Keratinocyte (primary cell): ENCODE measurements around the gene S100Z.

ENCODE experiments used
- EZH2 ChIP-seq: IDR thresholded peaks from one replicate; pipeline ENCODE4 v1.6.1; 2012; ENCODE audit warnings: inconsistent platforms, mild to moderate bottlenecking, low read length, moderate library complexity
- TF ChIP-seq, protein P1 (sequence below), 3 experiments: IDR thresholded peaks in 1 of 3; conservative IDR thresholded peaks in 1 of 3; optimal IDR thresholded peaks in 1 of 3; 2 replicates in 2 of 3; 3 replicates in 1 of 3; pipeline versions ENCODE3 to v1.5.1; 2011; ENCODE audit warnings: low read length in 3 of 3, mild to moderate bottlenecking in 3 of 3, moderate library complexity in 2 of 3, control low read depth in 1 of 3, inconsistent platforms in 1 of 3; ENCODE audit not compliant: insufficient read depth in 2 of 3; ENCODE audit errors: extremely low read depth in 1 of 3

DNA sequence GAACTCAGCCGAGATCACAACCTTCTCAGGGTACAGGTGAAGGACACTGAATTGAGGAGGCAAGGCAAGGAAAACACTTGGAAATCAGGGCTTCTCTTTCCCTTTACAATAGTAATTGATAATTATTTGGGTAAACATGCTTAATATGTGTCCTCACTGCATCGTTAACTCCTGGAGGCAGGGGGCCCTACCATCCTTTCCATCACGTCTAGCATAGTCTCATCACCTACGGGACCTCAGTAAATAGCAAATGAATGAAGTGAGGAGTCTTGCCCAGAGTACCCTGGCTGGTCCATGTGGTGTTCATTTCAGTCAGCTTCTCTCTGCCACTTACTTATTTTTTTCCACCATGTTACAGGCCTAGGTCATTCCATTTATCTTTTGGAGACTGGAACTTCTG, 28.7 kb upstream of the S100Z start:
- TF ChIP-seq, protein P1, sequence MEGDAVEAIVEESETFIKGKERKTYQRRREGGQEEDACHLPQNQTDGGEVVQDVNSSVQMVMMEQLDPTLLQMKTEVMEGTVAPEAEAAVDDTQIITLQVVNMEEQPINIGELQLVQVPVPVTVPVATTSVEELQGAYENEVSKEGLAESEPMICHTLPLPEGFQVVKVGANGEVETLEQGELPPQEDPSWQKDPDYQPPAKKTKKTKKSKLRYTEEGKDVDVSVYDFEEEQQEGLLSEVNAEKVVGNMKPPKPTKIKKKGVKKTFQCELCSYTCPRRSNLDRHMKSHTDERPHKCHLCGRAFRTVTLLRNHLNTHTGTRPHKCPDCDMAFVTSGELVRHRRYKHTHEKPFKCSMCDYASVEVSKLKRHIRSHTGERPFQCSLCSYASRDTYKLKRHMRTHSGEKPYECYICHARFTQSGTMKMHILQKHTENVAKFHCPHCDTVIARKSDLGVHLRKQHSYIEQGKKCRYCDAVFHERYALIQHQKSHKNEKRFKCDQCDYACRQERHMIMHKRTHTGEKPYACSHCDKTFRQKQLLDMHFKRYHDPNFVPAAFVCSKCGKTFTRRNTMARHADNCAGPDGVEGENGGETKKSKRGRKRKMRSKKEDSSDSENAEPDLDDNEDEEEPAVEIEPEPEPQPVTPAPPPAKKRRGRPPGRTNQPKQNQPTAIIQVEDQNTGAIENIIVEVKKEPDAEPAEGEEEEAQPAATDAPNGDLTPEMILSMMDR (optimal IDR thresholded peaks at IDR 0.05 in 1 of 3, IDR thresholded peaks at IDR 0.05 in 1 of 3, conservative IDR thresholded peaks at IDR 0.05 in 1 of 3; ENCODE audit: extremely low read depth in 1 of 3, insufficient read depth in 2 of 3, low read length in 3 of 3) = no peak
- TF ChIP-seq EZH2 = no peak
